Measurements from ENCODE around the gene IRF8.

IRF8 gene

DNA sequence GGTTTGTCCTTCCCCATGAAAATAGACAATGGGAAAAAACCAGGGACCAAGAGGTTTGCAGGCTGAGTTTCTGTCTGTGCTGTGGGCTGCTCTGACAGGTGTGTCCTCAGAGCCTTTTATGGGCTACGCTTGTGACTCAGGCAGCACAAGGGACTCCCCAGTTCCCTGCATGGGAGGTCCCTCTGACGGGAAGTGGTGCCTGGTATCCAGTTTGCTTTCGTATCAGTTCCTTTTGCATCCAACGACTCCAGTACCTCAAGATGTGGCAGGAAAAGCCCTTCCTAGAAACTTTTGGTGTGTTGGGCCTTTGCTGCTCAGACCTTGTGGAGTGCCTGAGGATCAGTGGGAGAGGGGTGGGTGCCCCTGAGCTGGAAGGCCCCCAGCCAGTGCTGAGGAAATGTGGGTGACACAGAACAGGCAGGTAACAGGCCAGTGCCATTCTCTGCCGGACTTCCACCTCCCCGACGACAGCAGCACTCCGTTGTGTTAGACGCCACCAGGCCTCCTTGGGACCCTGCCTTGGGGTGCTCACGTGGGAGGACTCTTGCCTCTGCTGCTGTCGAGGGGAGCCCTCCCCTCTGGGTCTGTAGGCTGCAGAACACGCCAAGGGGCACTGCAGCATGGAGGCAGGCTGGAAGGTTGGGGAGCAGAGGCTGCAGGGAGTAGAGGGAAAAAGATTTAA lies 38.4 kb upstream of the IRF8 start:
- CTCF ChIA-PET, result interaction anchor here (1.0 to 1.4 kb wide), 2 partner anchors 14 to 36 kb away, joined by 3 to 4 read pairs; no protein-coding TSS in a partner anchor
- 95% methylated on average over 11 of the region's 12 CpGs for WGBS (ENCODE audit: insufficient coverage)
- no peaks in the 10 kb centered on the region for H3K36me3 ChIP-seq (ENCODE audit: control insufficient read depth in 4 of 4, insufficient read depth in 4 of 4, low read length in 3 of 4)

GRCh38 chr16:85861095-85861825 lies 37.7 kb upstream of the IRF8 start:
- Histone ChIP-seq H3K36me3 (ENCODE audit: control insufficient read depth in 4 of 4, insufficient read depth in 4 of 4, low read length in 3 of 4) (no peaks in the 10 kb centered on the region), H3K27ac (ENCODE audit: insufficient read depth in 1 of 2, low read depth in 1 of 2, low read length in 2 of 2, poor library complexity in 1 of 2, severe bottlenecking in 2 of 2) (no peak overlapping the region), H3K4me3 (ENCODE audit: control insufficient read depth in 1 of 7, extremely low read depth in 1 of 7, insufficient read depth in 4 of 7, low read depth in 2 of 7, low read length in 6 of 7) (no peak overlapping the region), H3K9me3 (ENCODE audit: control extremely low read depth in 1 of 5, control insufficient read depth in 4 of 5, insufficient read depth in 2 of 5, low read depth in 1 of 5, low read length in 4 of 5) (peaks cover 0 to 4% (median 0%) of the 10 kb centered on the region in 5 experiments), H3K27me3 (replicated peaks in 2 of 5; ENCODE audit: control insufficient read depth in 4 of 5, insufficient read depth in 5 of 5, low read length in 4 of 5) (peaks cover 0 to 8% (median 3%) of the 10 kb centered on the region in 5 experiments), H3K4me1 (ENCODE audit: control extremely low read depth in 1 of 4, control insufficient read depth in 4 of 4, insufficient read depth in 4 of 4, low read length in 3 of 4) (peaks cover 0 to 5% (median 0%) of the 10 kb centered on the region in 4 experiments)
- WGBS (ENCODE audit: insufficient coverage), result 99% methylated on average over 14 of the region's 16 CpGs
- POLR2A ChIA-PET, result no interaction called here
- no peak for DNase-seq
- CTCF ChIA-PET, result interaction anchor here (1.0 to 1.5 kb wide), 2 partner anchors 24 to 40 kb away, joined by 5 to 7 read pairs; no protein-coding TSS in a partner anchor

More for the DNA sequence above, 38.4 kb upstream of the IRF8 start:
- H3K27ac ChIP-seq (ENCODE audit: insufficient read depth in 1 of 2, low read depth in 1 of 2, low read length in 2 of 2, poor library complexity in 1 of 2, severe bottlenecking in 2 of 2), result no peak overlapping the region
- DNase-seq, result no peak
- POLR2A ChIA-PET, result no interaction called here
- H3K27me3 ChIP-seq (replicated peaks in 2 of 5; ENCODE audit: control insufficient read depth in 4 of 5, insufficient read depth in 5 of 5, low read length in 4 of 5), result peaks cover 0 to 10% (median 3%) of the 10 kb centered on the region in 5 experiments
- H3K4me1 ChIP-seq (ENCODE audit: control extremely low read depth in 1 of 4, control insufficient read depth in 4 of 4, insufficient read depth in 4 of 4, low read length in 3 of 4), result peaks cover 0 to 8% (median 0%) of the 10 kb centered on the region in 4 experiments
- peaks cover 0 to 4% (median 0%) of the 10 kb centered on the region in 5 experiments for H3K9me3 ChIP-seq (ENCODE audit: control extremely low read depth in 1 of 5, control insufficient read depth in 4 of 5, insufficient read depth in 2 of 5, low read depth in 1 of 5, low read length in 4 of 5)
- H3K4me3 ChIP-seq (ENCODE audit: control insufficient read depth in 1 of 7, extremely low read depth in 1 of 7, insufficient read depth in 4 of 7, low read depth in 2 of 7, low read length in 6 of 7), result no peak overlapping the region

DNA sequence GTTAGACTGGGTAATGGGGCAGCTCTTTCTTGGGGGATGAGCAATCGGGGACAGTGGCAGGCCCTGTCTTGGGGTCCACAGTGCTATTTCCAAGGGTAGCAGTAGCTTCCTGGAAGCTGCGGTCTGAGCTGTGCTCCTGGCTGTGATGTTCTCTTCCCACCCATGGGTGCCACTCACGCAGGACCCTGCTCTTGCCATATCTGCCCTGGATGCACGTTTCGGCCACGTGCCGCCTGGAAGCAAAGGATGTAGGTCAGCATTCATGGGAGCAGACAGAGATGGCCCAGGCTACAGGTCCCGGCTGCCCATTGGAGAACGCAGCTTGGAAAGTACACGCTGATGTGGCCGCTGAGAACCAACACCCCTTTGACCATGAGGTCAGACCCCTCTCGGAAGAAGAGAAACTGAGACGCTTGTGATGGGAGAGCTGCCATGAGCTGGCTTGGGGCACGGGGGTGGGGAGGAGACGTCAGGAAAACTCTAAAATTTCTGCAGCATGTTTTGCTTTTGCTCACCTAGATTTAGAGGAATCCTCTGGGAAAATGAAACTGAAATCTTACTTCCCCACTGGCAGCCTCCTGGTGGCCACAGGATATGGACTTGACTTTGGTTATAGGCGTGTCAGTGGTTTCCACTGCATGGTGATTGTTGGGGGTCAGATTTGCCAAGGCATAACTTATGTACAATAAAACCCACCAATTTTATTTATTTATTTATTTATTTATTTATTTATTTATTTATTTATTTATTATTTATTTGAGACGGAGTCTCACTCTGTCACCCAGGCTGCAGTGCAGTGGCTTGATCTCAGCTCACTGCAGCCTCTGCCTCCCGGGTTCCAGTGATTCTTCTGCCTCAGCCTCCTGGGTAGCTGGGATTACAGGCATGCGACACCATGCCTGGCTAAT lies 36.2 kb upstream of the IRF8 start:
- H3K36me3 ChIP-seq (ENCODE audit: control insufficient read depth in 4 of 4, insufficient read depth in 4 of 4, low read length in 3 of 4), result no peaks in the 10 kb centered on the region
- peaks cover 0 to 3% (median 0%) of the 10 kb centered on the region in 4 experiments for H3K4me1 ChIP-seq (ENCODE audit: control extremely low read depth in 1 of 4, control insufficient read depth in 4 of 4, insufficient read depth in 4 of 4, low read length in 3 of 4)
- no peak overlapping the region for H3K27ac ChIP-seq (ENCODE audit: insufficient read depth in 1 of 2, low read depth in 1 of 2, low read length in 2 of 2, poor library complexity in 1 of 2, severe bottlenecking in 2 of 2)
- WGBS (ENCODE audit: insufficient coverage), result 97% methylated on average over 17 of the region's 19 CpGs
- POLR2A ChIA-PET, result no interaction called here
- peaks cover 0 to 3% (median 0%) of the 10 kb centered on the region in 5 experiments for H3K27me3 ChIP-seq (replicated peaks in 2 of 5; ENCODE audit: control insufficient read depth in 4 of 5, insufficient read depth in 5 of 5, low read length in 4 of 5)
- no peak for DNase-seq
- H3K9me3 ChIP-seq (ENCODE audit: control extremely low read depth in 1 of 5, control insufficient read depth in 4 of 5, insufficient read depth in 2 of 5, low read depth in 1 of 5, low read length in 4 of 5), result peaks cover 0 to 4% (median 1%) of the 10 kb centered on the region in 5 experiments
- H3K4me3 ChIP-seq (ENCODE audit: control insufficient read depth in 1 of 7, extremely low read depth in 1 of 7, insufficient read depth in 4 of 7, low read depth in 2 of 7, low read length in 6 of 7), result no peak overlapping the region
- CTCF ChIA-PET, result interaction anchor here (1.5 kb wide), 1 partner anchor 41 kb away, joined by 7 read pairs; no protein-coding TSS in a partner anchor

DNA sequence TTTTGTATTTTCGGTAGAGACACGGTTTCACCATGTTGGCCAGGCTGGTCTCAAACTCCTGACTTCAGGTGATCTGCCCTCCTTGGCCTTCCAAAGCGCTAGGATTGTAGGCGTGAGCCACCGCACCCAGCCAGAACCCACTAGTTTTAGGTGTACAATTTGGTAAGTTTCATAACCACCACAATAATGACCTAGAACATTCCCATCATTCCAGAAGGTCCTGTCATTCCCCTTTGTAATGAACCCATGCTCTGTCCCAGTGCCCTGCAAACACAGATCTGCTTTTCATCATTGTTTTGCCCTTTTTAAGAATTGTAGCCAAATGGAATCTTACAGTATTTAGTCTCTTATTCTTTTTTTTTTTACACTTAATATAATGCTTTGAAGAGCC lies 35.6 kb upstream of the IRF8 start:
- Histone ChIP-seq H3K27me3 (replicated peaks in 2 of 5; ENCODE audit: control insufficient read depth in 4 of 5, insufficient read depth in 5 of 5, low read length in 4 of 5) (peaks cover 0 to 4% (median 1%) of the 10 kb centered on the region in 5 experiments), H3K9me3 (ENCODE audit: control extremely low read depth in 1 of 5, control insufficient read depth in 4 of 5, insufficient read depth in 2 of 5, low read depth in 1 of 5, low read length in 4 of 5) (peaks cover 0 to 5% (median 2%) of the 10 kb centered on the region in 5 experiments), H3K27ac (ENCODE audit: insufficient read depth in 1 of 2, low read depth in 1 of 2, low read length in 2 of 2, poor library complexity in 1 of 2, severe bottlenecking in 2 of 2) (no peak overlapping the region), H3K4me3 (ENCODE audit: control insufficient read depth in 1 of 7, extremely low read depth in 1 of 7, insufficient read depth in 4 of 7, low read depth in 2 of 7, low read length in 6 of 7) (no peak overlapping the region), H3K4me1 (ENCODE audit: control extremely low read depth in 1 of 4, control insufficient read depth in 4 of 4, insufficient read depth in 4 of 4, low read length in 3 of 4) (peaks cover 0 to 3% (median 0%) of the 10 kb centered on the region in 4 experiments), H3K36me3 (ENCODE audit: control insufficient read depth in 4 of 4, insufficient read depth in 4 of 4, low read length in 3 of 4) (no peaks in the 10 kb centered on the region)
- no peak for DNase-seq
- ChIA-PET CTCF (no interaction called here), POLR2A (no interaction called here)
- 94% methylated on average over 5 of the region's 5 CpGs for WGBS (ENCODE audit: insufficient coverage)

GRCh38 chr16:85864965-85865364 lies 34.0 kb upstream of the IRF8 start:
- no peak for DNase-seq
- ChIA-PET POLR2A (no interaction called here), CTCF (interaction anchor here (1.6 kb wide), 1 partner anchor 43 kb away, joined by 3 read pairs; no protein-coding TSS in a partner anchor)
- Histone ChIP-seq H3K36me3 (ENCODE audit: control insufficient read depth in 4 of 4, insufficient read depth in 4 of 4, low read length in 3 of 4) (no peaks in the 10 kb centered on the region), H3K4me1 (ENCODE audit: control extremely low read depth in 1 of 4, control insufficient read depth in 4 of 4, insufficient read depth in 4 of 4, low read length in 3 of 4) (peaks cover 0 to 2% (median under 1%) of the 10 kb centered on the region in 4 experiments), H3K27ac (ENCODE audit: insufficient read depth in 1 of 2, low read depth in 1 of 2, low read length in 2 of 2, poor library complexity in 1 of 2, severe bottlenecking in 2 of 2) (no peak overlapping the region), H3K9me3 (ENCODE audit: control extremely low read depth in 1 of 5, control insufficient read depth in 4 of 5, insufficient read depth in 2 of 5, low read depth in 1 of 5, low read length in 4 of 5) (peaks cover 0 to 8% (median 2%) of the 10 kb centered on the region in 5 experiments), H3K27me3 (replicated peaks in 2 of 5; ENCODE audit: control insufficient read depth in 4 of 5, insufficient read depth in 5 of 5, low read length in 4 of 5) (peaks cover 0 to 16% (median 5%) of the 10 kb centered on the region in 5 experiments), H3K4me3 (ENCODE audit: control insufficient read depth in 1 of 7, extremely low read depth in 1 of 7, insufficient read depth in 4 of 7, low read depth in 2 of 7, low read length in 6 of 7) (no peak overlapping the region)
- no CpG with 5 or more reads among the region's 1 CpG for WGBS (ENCODE audit: insufficient coverage)

GRCh38 chr16:85867189-85867588 lies 31.8 kb upstream of the IRF8 start:
- ChIA-PET POLR2A (no interaction called here), CTCF (interaction anchor here (0.6 kb wide), 1 partner anchor 34 kb away, joined by 3 read pairs; no protein-coding TSS in a partner anchor)
- 81% methylated on average over 2 of the region's 2 CpGs for WGBS (ENCODE audit: insufficient coverage)
- DNase-seq, result no peak
- Histone ChIP-seq H3K9me3 (ENCODE audit: control extremely low read depth in 1 of 5, control insufficient read depth in 4 of 5, insufficient read depth in 2 of 5, low read depth in 1 of 5, low read length in 4 of 5) (peaks cover 0 to 8% (median 2%) of the 10 kb centered on the region in 5 experiments), H3K4me3 (ENCODE audit: control insufficient read depth in 1 of 7, extremely low read depth in 1 of 7, insufficient read depth in 4 of 7, low read depth in 2 of 7, low read length in 6 of 7) (no peak overlapping the region), H3K4me1 (ENCODE audit: control extremely low read depth in 1 of 4, control insufficient read depth in 4 of 4, insufficient read depth in 4 of 4, low read length in 3 of 4) (peaks cover 0 to 13% (median 4%) of the 10 kb centered on the region in 4 experiments), H3K36me3 (ENCODE audit: control insufficient read depth in 4 of 4, insufficient read depth in 4 of 4, low read length in 3 of 4) (no peaks in the 10 kb centered on the region), H3K27me3 (replicated peaks in 2 of 5; ENCODE audit: control insufficient read depth in 4 of 5, insufficient read depth in 5 of 5, low read length in 4 of 5) (peaks cover 0 to 30% (median 5%) of the 10 kb centered on the region in 5 experiments), H3K27ac (ENCODE audit: insufficient read depth in 1 of 2, low read depth in 1 of 2, low read length in 2 of 2, poor library complexity in 1 of 2, severe bottlenecking in 2 of 2) (no peak overlapping the region)

Measured in common myeloid progenitor, CD34-positive (primary cell).